ENCODE measurements around the gene PPP6R1.

- no peak for TF ChIP-seq CTCF (conservative IDR thresholded peaks at IDR 0.05 in 1 of 2, IDR thresholded peaks at IDR 0.05 in 1 of 2; ENCODE audit: low read depth in 1 of 2, low read length in 2 of 2)
- TF ChIP-seq EZH2 (IDR thresholded peaks at IDR 0.05; ENCODE audit: low read length, missing control alignments) = no peak
These were observed 65.3 kb downstream of the PPP6R1 start for GRCh38 chr19:55193481-55193880.

Measured in fibroblast of lung (primary cell).